ENCODE measurements around the gene CCDC8.

Gene CCDC8

GRCh38 chr19:46453661-46454060 lies 40.3 kb upstream of the CCDC8 start:
- no peak for DNase-seq (ENCODE audit: low read depth)
- H3K4me3 ChIP-seq (ENCODE audit: low read depth, low read length): no peak overlapping the region
- TF ChIP-seq CTCF (IDR thresholded peaks at IDR 0.05; ENCODE audit: low read depth, low read length, missing control alignments): no peak
- in situ Hi-C loops (cut with HindIII; ENCODE audit: low sequenced_read_pairs): no loop called here

GRCh38 chr19:46452186-46452585 lies 38.8 kb upstream of the CCDC8 start:
- in situ Hi-C loops (cut with HindIII; ENCODE audit: low sequenced_read_pairs): no loop called here
- no peak overlapping the region for H3K4me3 ChIP-seq (ENCODE audit: low read depth, low read length)
- no peak for TF ChIP-seq CTCF (IDR thresholded peaks at IDR 0.05; ENCODE audit: low read depth, low read length, missing control alignments)
- DNase-seq (ENCODE audit: low read depth): no peak

GRCh38 chr19:46451352-46451751 lies 38.0 kb upstream of the CCDC8 start:
- no peak for TF ChIP-seq CTCF (IDR thresholded peaks at IDR 0.05; ENCODE audit: low read depth, low read length, missing control alignments)
- in situ Hi-C loops (cut with HindIII; ENCODE audit: low sequenced_read_pairs): no loop called here
- DNase-seq (ENCODE audit: low read depth): no peak
- no peak overlapping the region for H3K4me3 ChIP-seq (ENCODE audit: low read depth, low read length)

- in situ Hi-C loops (cut with HindIII; ENCODE audit: low sequenced_read_pairs): no loop called here
- no peak overlapping the region for H3K4me3 ChIP-seq (ENCODE audit: low read depth, low read length)
- TF ChIP-seq CTCF (IDR thresholded peaks at IDR 0.05; ENCODE audit: low read depth, low read length, missing control alignments): no peak
- no peak for DNase-seq (ENCODE audit: low read depth)
Measured at GRCh38 chr19:46450737-46451136, 37.4 kb upstream of the CCDC8 start.

GRCh38 chr19:46449228-46449627 lies 35.9 kb upstream of the CCDC8 start:
- TF ChIP-seq CTCF (IDR thresholded peaks at IDR 0.05; ENCODE audit: low read depth, low read length, missing control alignments): no peak
- H3K4me3 ChIP-seq (ENCODE audit: low read depth, low read length): no peak overlapping the region
- DNase-seq (ENCODE audit: low read depth): no peak
- in situ Hi-C loops (cut with HindIII; ENCODE audit: low sequenced_read_pairs): no loop called here

GRCh38 chr19:46448601-46449000 lies 35.2 kb upstream of the CCDC8 start:
- no peak for TF ChIP-seq CTCF (IDR thresholded peaks at IDR 0.05; ENCODE audit: low read depth, low read length, missing control alignments)
- no peak for DNase-seq (ENCODE audit: low read depth)
- H3K4me3 ChIP-seq (ENCODE audit: low read depth, low read length): no peak overlapping the region
- in situ Hi-C loops (cut with HindIII; ENCODE audit: low sequenced_read_pairs): no loop called here

- no peak for DNase-seq (ENCODE audit: low read depth)
- in situ Hi-C loops (cut with HindIII; ENCODE audit: low sequenced_read_pairs): no loop called here
- TF ChIP-seq CTCF (IDR thresholded peaks at IDR 0.05; ENCODE audit: low read depth, low read length, missing control alignments): no peak
- no peak overlapping the region for H3K4me3 ChIP-seq (ENCODE audit: low read depth, low read length)
Measured at GRCh38 chr19:46447824-46448223, 34.5 kb upstream of the CCDC8 start.
